Measurements from ENCODE around the gene CHRM1. TPM values are rescaled to one million over a fixed set of nuclear protein-coding genes. Genes with fewer than 3 reads are reported as not detected.

CHRM1 gene
- total and polyA plus RNA-seq, 8 donors, result 0.12 to 19.4 (median 2.5) TPM; not detected in 2

DNA sequence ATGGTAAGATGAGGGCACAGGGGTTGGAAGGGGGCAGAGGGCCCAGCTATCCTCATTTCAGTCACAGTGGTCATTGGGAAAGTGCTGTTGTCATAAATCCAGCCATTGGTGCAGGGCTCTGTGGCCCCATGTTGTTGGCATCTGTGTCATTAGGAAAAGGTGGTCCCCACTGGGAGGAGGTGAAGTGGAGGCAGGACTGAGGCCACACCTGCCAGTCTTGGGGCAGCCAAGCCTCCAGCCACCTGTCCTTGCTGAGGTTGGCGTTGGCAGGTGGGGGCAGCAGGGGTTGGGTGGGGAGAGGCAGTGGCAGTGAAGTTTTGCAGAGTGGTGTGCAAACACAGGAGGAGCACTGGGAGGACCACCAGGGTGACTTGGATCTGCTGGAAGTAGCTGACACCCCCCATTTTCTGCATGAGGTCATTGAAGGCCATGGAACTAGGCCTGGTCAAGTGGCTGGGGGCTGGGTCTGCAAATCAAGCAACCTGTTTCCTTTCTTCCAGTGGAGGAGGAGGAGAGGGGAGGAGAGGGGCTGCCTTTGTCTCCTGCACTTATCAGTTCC is 38.3 kb upstream of the CHRM1 start:
- Histone ChIP-seq H3K27me3 (no peaks in the 10 kb centered on the region), H3K4me3 (no peak overlapping the region), H3K4me1 (peaks cover 0 to 16% (median 12%) of the 10 kb centered on the region in 4 donors), H3K9me3 (no peaks in the 10 kb centered on the region), H3K36me3 (no peaks in the 10 kb centered on the region), H3K27ac (no peak overlapping the region)
- TF ChIP-seq POLR2A (IDR thresholded peaks at IDR 0.05), result no peak
- TF ChIP-seq, protein P1, sequence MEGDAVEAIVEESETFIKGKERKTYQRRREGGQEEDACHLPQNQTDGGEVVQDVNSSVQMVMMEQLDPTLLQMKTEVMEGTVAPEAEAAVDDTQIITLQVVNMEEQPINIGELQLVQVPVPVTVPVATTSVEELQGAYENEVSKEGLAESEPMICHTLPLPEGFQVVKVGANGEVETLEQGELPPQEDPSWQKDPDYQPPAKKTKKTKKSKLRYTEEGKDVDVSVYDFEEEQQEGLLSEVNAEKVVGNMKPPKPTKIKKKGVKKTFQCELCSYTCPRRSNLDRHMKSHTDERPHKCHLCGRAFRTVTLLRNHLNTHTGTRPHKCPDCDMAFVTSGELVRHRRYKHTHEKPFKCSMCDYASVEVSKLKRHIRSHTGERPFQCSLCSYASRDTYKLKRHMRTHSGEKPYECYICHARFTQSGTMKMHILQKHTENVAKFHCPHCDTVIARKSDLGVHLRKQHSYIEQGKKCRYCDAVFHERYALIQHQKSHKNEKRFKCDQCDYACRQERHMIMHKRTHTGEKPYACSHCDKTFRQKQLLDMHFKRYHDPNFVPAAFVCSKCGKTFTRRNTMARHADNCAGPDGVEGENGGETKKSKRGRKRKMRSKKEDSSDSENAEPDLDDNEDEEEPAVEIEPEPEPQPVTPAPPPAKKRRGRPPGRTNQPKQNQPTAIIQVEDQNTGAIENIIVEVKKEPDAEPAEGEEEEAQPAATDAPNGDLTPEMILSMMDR (IDR thresholded peaks at IDR 0.05), result no peak
- TF ChIP-seq EP300 (IDR thresholded peaks at IDR 0.05), result no peak
- TF ChIP-seq POLR2AphosphoS5 (IDR thresholded peaks at IDR 0.05), result no peak
- intact Hi-C loops (cut with DNase I; ENCODE audit: low total_unique reads), result no loop called here
- peak in 1 of 2 donors; percentile 8 for DNase-seq
- WGBS, 5 donors, result 76 to 100% (median 92%) methylated on average over 1 of the region's 1 CpG

DNA sequence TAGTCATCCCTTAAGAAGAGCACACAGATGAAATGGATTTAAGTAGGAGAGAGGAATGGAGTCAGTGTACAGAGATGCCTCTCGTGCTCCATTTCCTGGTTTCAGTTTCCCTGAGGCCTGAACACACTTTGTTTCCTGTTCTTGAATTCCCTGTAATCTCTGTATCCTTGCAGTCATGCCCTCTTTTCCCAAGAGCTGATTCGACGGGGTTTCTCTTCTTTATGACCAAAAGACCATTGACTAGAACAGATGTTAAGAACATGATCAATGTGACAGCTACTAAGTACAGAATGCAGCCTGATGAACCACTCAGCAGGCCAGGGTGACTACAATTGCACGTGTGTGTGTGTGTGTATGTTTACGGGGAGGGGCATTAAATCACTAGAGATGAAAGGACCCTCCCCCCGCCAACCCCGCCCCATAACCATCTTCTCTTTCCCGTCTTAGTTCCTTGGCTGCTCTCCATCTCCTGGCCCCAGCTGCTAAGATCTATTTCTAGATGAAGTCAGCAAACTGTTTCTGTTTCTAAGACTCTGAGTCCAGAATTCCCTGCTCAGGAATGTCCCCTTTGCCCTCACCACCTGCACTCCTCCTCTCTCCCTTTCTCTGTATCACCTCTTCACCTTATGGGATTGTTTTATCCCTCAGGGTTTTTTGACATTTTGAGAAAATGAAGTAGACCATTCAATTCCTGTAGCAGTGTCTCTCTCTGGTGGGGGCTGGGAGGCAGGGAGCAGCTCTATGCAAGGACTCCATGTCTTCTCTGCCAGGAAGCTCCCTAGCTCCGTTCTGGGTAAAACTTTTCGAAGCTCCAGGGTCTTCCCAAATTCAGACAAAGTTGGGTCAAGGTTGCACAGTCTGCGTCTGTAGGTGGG is 37.6 kb upstream of the CHRM1 start:
- 24 to 40% (median 30%) methylated on average over 11 of the region's 11 CpGs for WGBS, 5 donors
- peak; percentile 9 to 86 for DNase-seq
- intact Hi-C loops (cut with DNase I; ENCODE audit: low total_unique reads), result no loop called here

DNA sequence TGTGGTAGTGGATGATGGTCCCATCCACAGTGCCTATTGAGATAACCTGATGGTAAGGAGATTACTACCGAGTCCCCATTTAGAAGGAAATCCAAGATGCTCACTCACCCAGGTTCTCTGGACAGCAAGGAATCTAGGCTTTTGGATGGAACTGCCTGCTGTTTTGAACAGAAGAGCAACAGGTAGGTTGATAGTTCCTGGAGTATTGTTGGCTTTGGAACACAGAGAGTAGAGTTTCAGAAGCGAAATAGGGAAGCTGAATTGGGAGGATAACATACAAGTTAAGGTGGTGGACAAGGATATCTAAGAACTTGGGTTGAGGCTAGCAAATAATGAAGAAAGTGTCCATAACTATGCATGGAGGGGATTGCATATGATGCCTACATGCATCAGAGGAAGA is 36.0 kb upstream of the CHRM1 start:
- H3K36me3 ChIP-seq, result no peaks in the 10 kb centered on the region
- no peaks in the 10 kb centered on the region for H3K9me3 ChIP-seq
- no peak overlapping the region for H3K27ac ChIP-seq
- no peaks in the 10 kb centered on the region for H3K27me3 ChIP-seq
- no peak for DNase-seq
- no peak for TF ChIP-seq POLR2A (IDR thresholded peaks at IDR 0.05)
- TF ChIP-seq, protein P1 (IDR thresholded peaks at IDR 0.05), result no peak
- peaks cover 0 to 16% (median 12%) of the 10 kb centered on the region in 4 donors for H3K4me1 ChIP-seq
- H3K4me3 ChIP-seq, result no peak overlapping the region
- intact Hi-C loops (cut with DNase I; ENCODE audit: low total_unique reads), result no loop called here
- WGBS, 5 donors, result 85 to 97% (median 92%) methylated on average over 2 of the region's 2 CpGs

More for the DNA sequence above, 37.6 kb upstream of the CHRM1 start:
- peaks cover 0 to 16% (median 12%) of the 10 kb centered on the region in 4 donors for H3K4me1 ChIP-seq
- H3K27me3 ChIP-seq, result no peaks in the 10 kb centered on the region
- no peaks in the 10 kb centered on the region for H3K36me3 ChIP-seq
- no peaks in the 10 kb centered on the region for H3K9me3 ChIP-seq
- TF ChIP-seq, protein P1 (IDR thresholded peaks at IDR 0.05), result no peak
- TF ChIP-seq POLR2A (IDR thresholded peaks at IDR 0.05) (no peak), POLR2AphosphoS5 (IDR thresholded peaks at IDR 0.05) (no peak), EP300 (IDR thresholded peaks at IDR 0.05) (no peak)
- H3K27ac ChIP-seq, result peak overlapping the region in 3 of 5 donors; percentile 2 to 27 (median 13)
- H3K4me3 ChIP-seq, result no peak overlapping the region

DNA sequence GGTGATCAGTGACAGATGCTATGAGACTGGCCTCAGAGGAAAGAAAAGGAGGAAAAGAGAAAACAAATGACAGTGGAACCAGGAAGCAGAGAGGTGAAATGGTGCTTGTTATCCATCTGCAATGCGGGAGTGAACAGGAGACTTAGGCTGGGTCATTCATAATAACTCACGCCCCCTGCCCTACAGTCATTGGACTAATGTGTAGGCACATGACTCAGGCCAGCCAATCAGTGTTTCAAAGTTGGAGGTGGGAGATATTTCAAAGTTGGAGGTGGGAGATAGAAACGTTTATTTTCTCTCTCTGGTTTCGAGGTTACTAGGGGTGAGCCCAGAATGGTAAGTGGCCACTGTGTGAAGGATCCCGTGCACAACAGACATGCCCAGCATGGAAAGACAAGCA is 33.3 kb upstream of the CHRM1 start:
- TF ChIP-seq EP300 (IDR thresholded peaks at IDR 0.05), result no peak
- peaks cover 0 to 13% (median 11%) of the 10 kb centered on the region in 4 donors for H3K4me1 ChIP-seq
- H3K27ac ChIP-seq, result no peak overlapping the region
- intact Hi-C loops (cut with DNase I; ENCODE audit: low total_unique reads), result no loop called here
- H3K36me3 ChIP-seq, result no peaks in the 10 kb centered on the region
- peak in 1 of 2 donors; percentile 5 for DNase-seq
- H3K4me3 ChIP-seq, result no peak overlapping the region
- H3K27me3 ChIP-seq, result no peaks in the 10 kb centered on the region
- H3K9me3 ChIP-seq, result no peaks in the 10 kb centered on the region
- WGBS, 5 donors, result 75 to 84% (median 78%) methylated on average over 5 of the region's 5 CpGs

Data from stomach (tissue), 9 donors.